ENCODE data around the gene ANKFY1.

GRCh38 chr17:4307179-4307930, 43.6 kb upstream of the ANKFY1 start:
- TF ChIP-seq CTCF (IDR thresholded peaks at IDR 0.05; ENCODE audit: low read depth, low read length, poor library complexity, severe bottlenecking) (no peak), EZH2phosphoT487 (IDR thresholded peaks at IDR 0.05; ENCODE audit: borderline replicate concordance, low read length) (no peak)

All from DOHH2 (cell line).